BJ (cell line): ENCODE data around the gene CYTH3. TPM values are rescaled to one million over a fixed set of nuclear protein-coding genes. Genes with fewer than 3 reads are reported as not detected.
A peak's percentile ranks its signal among the peaks of the same experiment; 100 is the strongest.
"Not testable (repeated sequence)": the region's sequence is repeated elsewhere in the genome, so short reads cannot be mapped to it uniquely, and the experiment has no call there.

Source experiments
- CTCF ChIA-PET: fragments of 350-600 bp; formaldehyde crosslinking; extraction: SDS; loops from one replicate; lab custom pipeline; 2021; ENCODE audit warnings: antibody characterized with exemption, inconsistent platforms; lab: Yijun Ruan, JAX
- POLR2A ChIA-PET: fragments of 300-600 bp; sonication (Branson Sonifier 250); formaldehyde crosslinking; extraction: SDS; loops from one replicate; lab custom pipeline; 2021; ENCODE audit warnings: antibody characterized with exemption; lab: Charles Lee
- DNase-seq: peaks from one replicate; pipeline ENCODE4 v3.0.0-alpha.2; 2011; ENCODE audit warnings: low read depth
- H3K27me3 ChIP-seq: 2 replicates; pipeline ENCODE4 v1.6.0; 2011; ENCODE audit warnings: low read length; ENCODE audit not compliant: control insufficient read depth, insufficient read depth
- H3K36me3 ChIP-seq: 2 replicates; pipeline ENCODE4 v1.5.1; 2011; ENCODE audit warnings: low read length; ENCODE audit not compliant: control insufficient read depth, insufficient read depth
- H3K4me3 ChIP-seq: 2 replicates; pipeline ENCODE4 v1.5.1; 2011; ENCODE audit warnings: low read depth, mild to moderate bottlenecking, control low read depth, low read length
- polyA plus RNA-seq: library from polyadenylated mRNA; depleted of rRNA; stranded (reverse); fragments of >200 nt; gene quantifications from 2 replicates; pipeline ENCODE4 v1.2.3, GENCODE V29; 2011
- TF ChIP-seq, protein P1 (sequence below): IDR thresholded peaks from 2 replicates; pipeline ENCODE4 v1.5.1; 2011; ENCODE audit warnings: low read depth, mild to moderate bottlenecking, control low read depth, inconsistent platforms, low read length, moderate library complexity; ENCODE audit not compliant: insufficient read depth

CYTH3 gene
- polyA plus RNA-seq, 1 experiment: 45.5 TPM

DNA sequence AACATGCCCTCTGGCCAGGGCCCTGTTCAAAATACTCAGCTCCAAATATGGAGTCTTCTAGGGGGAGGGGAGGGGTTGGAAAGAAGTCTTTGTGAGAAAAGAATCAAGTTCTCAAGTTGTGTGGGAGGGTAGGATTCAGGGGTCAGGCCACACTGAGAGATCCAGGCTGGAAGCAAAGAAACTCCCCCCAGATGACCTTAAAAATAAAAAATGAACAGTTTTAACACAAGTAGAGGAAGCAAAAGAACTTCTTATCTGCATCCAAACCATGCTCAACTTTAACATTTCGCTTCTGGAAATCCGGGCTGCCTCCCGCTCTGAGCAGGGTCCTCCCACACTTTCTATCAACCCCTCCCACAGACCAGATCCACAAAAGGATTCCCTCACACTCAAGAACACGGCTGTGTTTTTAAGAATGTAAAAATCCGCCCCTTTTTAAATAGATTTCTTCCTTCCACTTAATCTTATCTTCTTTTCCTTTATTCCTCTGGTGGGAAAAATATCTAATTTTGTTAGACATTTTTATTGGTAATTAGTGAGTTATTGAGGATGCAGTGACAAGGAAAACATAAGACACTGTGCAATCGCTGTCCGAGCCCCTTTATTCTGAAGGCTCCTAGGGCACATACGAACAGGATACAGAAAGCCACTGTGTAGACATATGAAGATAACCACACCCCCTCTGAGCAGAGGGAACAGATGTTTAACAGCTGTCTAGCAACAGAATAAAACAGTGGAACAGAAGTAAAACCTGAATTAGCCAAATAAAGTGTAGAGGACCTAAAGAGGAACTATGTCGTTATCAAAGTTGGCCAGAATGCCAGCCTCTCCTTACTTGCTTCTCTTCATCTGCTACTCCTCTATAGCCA, 43.8 kb downstream of the CYTH3 start:
- Histone ChIP-seq H3K4me3 (no peak overlapping the region), H3K27me3 (no peaks in the 10 kb centered on the region), H3K36me3 (no peaks in the 10 kb centered on the region)
- DNase-seq: peak; percentile 21
- ChIA-PET CTCF (interaction anchor here (0.6 kb wide), 1 partner anchor 112 kb away, joined by 3 read pairs; no protein-coding TSS in a partner anchor), POLR2A (interaction anchor here (0.5 kb wide), 1 partner anchor 42 kb away, joined by 9 read pairs; no protein-coding TSS in a partner anchor)
- TF ChIP-seq, protein P1, sequence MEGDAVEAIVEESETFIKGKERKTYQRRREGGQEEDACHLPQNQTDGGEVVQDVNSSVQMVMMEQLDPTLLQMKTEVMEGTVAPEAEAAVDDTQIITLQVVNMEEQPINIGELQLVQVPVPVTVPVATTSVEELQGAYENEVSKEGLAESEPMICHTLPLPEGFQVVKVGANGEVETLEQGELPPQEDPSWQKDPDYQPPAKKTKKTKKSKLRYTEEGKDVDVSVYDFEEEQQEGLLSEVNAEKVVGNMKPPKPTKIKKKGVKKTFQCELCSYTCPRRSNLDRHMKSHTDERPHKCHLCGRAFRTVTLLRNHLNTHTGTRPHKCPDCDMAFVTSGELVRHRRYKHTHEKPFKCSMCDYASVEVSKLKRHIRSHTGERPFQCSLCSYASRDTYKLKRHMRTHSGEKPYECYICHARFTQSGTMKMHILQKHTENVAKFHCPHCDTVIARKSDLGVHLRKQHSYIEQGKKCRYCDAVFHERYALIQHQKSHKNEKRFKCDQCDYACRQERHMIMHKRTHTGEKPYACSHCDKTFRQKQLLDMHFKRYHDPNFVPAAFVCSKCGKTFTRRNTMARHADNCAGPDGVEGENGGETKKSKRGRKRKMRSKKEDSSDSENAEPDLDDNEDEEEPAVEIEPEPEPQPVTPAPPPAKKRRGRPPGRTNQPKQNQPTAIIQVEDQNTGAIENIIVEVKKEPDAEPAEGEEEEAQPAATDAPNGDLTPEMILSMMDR: no peak

DNA sequence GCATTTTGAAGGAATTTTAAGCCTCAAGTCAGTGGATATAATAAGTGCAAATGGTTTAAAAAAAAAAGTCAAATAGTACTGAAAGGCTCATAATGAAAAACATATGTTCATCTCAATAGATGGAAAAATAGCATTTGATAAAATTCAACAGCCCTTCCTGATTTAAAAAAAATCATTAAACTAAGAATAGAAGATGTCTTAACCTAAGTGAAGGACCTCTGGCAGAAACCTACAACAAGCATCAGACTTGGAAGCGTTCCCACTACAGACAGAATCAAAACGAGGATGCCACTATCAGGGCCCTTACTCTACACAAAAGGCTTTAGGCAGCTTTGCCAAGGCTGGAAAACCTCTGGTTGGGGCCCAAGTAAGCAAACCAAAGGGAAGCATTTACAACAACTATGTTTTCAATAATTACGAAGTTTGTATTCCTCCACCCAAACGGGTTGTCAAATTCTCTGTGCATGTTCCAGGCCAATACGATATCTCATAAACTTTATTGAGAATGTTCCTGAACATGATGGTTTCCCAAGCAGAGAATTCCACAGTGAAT, 45.1 kb downstream of the CYTH3 start:
- ChIA-PET CTCF (no interaction called here), POLR2A (no interaction called here)
- TF ChIP-seq, protein P1: no peak
- DNase-seq: peak; percentile 61
- no peak overlapping the region for H3K4me3 ChIP-seq
- H3K27me3 ChIP-seq: no peaks in the 10 kb centered on the region
- no peaks in the 10 kb centered on the region for H3K36me3 ChIP-seq

DNA sequence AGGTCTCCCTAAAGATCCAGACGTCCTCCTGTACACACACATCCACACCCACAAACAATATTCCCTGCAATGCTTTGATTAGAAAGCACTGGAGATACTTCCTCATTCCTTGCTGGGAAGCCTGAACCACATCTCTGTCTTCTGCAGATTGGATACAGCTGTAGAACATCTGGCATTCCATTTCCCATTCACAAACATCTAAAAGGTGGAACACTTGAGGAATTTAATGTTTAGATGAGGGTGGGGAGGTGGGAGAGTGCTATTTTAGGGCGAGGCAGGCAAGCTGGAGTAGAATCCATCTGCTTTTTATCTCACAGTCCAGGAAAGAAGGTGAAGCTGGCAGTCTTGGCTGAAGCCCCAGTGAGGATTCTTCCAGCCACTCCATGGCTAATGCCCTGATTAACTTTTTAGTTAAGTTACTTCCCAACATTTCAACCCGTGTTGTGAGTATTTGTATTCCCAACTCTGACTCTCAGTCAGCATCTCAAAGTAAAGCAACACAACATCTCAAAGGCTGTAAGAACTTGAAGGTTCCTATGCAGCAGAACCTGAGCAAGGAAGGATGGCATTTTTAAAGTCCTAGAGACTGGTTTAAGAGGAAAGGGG, 46.1 kb downstream of the CYTH3 start:
- CTCF ChIA-PET: no interaction called here
- POLR2A ChIA-PET: interaction anchor here (0.6 kb wide), 1 partner anchor 36 kb away, joined by 5 read pairs; no protein-coding TSS in a partner anchor
- TF ChIP-seq, protein P1: no peak

DNA sequence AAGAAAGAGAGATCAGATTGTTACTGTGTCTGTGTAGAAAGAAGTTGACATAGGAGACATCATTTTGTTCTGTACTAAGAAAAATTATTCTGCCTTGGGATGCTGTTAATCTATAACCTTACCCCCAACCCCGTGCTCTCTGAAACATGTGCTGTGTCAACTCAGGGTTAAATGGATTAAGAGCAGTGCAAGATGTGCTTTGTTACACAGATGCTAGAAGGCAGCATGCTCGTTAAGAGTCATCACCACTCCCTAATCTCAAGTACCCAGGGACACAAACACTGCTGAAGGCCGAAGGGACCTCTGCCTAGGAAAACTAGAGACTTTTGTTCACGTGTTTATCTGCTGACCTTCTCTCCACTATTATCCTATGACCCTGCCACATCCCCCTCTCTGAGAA, 49.0 kb downstream of the CYTH3 start:
- CTCF ChIA-PET, DNase-seq, H3K36me3 ChIP-seq, H3K4me3 ChIP-seq, H3K27me3 ChIP-seq, POLR2A ChIA-PET: not testable (repeated sequence)

More for the DNA sequence above, 46.1 kb downstream of the CYTH3 start:
- H3K4me3 ChIP-seq: no peak overlapping the region
- H3K27me3 ChIP-seq: no peaks in the 10 kb centered on the region
- DNase-seq: peak; percentile 79
- H3K36me3 ChIP-seq: no peaks in the 10 kb centered on the region

DNA sequence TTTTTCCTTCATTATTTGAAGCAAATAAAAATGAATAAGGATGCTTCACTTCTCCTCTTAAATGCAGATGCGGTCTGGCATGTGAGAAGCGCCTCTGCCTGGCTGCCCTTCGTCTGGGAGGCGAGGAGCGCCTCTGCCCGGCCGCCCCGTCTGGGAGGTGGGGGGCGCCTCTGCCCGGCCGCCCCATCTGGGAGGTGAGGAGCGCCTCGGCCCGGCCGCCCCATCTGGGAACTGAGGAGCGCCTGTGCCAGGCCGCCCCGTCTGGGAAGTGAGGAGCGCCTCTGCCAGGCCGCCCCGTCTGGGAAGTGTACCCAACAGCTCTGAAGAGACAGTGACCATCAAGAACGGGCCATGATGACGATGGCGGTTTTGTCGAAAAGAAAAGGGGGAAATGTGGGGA, 49.4 kb downstream of the CYTH3 start:
- DNase-seq, H3K4me3 ChIP-seq, H3K36me3 ChIP-seq, H3K27me3 ChIP-seq, CTCF ChIA-PET, POLR2A ChIA-PET: not testable (repeated sequence)
